Occipital lobe (tissue), 2 donors: ENCODE measurements around the gene MRPL36. TPM values are rescaled to one million over a fixed set of nuclear protein-coding genes. Genes with fewer than 3 reads are reported as not detected.

Source experiments
- DNase-seq: peaks from one replicate; lab custom pipeline; 2025; lab: John Stamatoyannopoulos, UW
- total RNA-seq: library from RNA; depleted of rRNA; stranded (reverse); fragments of >200 nt; gene quantifications from one replicate; pipeline ENCODE4 v1.2.3, GENCODE V29; 2014

MRPL36 gene
- total RNA-seq, 1 donor from 2014 or later: 20.0 TPM

DNA sequence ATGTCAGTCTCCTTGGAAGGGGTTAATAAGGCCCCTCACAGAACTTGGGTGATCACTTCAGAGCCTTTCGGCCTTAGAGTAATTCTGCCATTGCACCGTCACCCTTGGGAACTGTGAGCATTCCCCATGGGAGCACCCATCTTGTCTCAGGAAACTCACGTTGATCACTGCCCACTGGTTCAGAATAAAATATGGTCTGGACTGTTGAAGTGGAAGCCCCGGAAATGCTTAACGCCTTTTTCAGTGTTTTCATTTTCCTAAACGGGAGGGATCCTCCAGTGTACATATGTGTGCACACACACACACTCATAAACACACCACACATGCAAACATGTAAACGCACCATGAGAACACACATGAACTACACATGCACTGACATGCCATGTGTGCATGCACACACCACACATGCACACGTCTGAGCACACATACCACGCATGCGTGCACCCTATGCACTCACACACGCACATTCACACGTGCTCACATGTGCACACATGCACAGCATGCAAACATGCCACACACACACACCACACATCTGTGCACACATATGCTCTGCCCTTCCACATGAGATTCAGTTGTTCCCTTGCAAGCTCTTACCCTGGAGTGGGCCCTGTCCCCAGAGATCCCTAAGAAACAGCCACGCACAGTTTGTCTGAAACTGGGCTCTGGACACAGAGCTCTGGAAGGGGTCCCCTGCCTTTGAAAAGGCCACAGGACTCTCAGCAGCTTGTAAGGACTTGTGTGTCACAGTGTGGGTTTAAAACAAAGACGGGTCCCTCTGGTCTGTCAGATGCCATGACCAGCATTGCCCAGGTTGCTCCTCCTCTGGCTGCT lies 17.0 kb downstream of the MRPL36 start:
- no peak for DNase-seq

DNA sequence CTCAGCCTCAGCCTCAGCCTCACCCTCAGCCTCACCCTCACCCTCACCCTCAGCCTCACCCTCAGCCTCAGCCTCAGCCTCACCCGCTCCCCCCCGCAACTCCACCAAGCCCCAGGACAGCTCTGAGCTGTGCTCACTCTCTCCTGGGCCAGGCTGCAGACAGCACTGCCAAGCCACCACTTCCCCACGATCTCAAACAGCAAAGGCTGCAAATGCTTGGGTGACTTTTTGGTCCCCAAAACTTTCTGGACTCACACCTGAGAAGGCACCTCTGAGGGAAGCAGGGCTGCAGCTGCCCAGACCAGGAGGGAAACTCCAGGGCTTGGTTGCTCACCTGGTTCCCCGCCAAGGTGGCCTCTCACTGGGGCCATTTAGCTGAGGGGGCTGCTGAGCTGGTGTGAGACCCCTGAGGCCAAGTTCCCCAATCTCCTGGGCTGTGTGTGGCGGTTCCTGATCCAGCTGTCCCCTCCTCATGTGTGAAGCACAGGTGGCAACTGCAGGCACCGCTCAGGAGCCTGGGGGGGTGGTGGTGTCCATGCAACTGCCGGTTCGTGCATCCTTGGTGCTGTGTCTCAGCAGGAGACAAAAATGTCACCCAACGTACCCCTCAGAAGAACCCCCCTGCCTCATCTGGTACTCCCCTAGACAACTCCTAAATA lies 17.8 kb downstream of the MRPL36 start:
- no peak for DNase-seq

DNA sequence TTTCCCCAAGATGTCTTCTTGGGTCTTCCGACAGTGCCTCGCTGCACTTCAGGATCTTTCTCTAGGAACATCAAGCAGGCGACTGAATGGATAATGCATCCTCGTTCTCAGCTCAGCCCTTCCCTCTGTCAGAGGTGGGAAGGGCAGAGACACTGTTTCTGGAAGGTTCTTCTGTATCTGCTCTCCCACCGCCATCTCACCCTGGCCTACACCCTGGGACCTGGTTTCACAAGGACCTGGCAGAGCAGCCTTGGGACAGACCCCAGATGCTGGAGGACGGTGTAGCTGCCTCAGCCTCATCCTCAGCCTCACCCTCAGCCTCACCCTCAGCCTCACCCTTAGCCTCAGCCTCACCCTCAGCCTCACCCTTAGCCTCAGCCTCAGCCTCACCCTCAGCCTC lies 18.5 kb downstream of the MRPL36 start:
- DNase-seq: no peak

GRCh38 chr5:1780614-1780930 lies 19.1 kb downstream of the MRPL36 start:
- no peak for DNase-seq

- no peak for DNase-seq
Measured at GRCh38 chr5:1779782-1780613, 19.6 kb downstream of the MRPL36 start.

GRCh38 chr5:1779021-1779680 lies 20.5 kb downstream of the MRPL36 start:
- no peak for DNase-seq

DNA sequence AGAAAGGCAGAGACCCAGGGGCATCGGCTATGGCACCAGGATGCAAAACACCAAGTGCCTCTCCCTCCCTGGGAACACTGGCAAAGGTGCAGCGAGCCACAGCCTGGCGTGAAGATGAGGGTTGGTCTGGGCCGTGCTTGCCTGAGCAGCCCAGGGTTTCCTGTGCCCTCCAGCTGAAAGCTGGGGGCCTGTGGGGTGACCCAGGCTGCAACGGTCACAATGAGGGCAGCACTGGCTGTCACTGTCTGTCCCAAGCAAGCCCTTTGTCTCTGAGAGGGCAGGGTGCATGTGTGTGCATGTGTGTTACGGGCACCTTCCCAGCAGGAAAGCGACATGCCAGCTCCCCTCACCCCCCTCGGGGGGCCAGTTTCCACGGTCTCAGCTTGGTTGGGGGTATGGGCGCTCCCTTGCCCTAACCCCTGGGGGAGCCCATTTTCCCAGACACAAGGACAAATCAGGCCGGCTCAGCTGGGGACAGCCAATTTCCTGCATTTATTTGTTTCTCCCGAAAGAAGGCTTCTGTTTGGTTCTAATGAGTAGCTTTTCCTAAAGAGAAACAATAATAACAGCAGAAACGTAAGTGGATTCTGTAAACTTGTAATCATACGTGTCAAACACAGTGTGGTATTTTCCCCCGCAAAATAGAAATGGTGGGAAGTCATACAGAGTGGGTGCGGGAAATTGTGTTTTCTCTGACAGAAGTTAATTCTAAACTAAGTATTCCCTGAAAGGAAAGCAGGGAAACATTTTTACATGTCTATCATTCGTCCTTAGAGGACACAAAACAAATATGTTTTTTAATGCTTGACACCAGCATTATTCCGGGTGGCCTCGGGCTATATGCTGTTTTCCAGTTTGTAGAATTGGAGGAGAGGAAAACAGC lies 21.3 kb downstream of the MRPL36 start:
- DNase-seq: no peak

DNA sequence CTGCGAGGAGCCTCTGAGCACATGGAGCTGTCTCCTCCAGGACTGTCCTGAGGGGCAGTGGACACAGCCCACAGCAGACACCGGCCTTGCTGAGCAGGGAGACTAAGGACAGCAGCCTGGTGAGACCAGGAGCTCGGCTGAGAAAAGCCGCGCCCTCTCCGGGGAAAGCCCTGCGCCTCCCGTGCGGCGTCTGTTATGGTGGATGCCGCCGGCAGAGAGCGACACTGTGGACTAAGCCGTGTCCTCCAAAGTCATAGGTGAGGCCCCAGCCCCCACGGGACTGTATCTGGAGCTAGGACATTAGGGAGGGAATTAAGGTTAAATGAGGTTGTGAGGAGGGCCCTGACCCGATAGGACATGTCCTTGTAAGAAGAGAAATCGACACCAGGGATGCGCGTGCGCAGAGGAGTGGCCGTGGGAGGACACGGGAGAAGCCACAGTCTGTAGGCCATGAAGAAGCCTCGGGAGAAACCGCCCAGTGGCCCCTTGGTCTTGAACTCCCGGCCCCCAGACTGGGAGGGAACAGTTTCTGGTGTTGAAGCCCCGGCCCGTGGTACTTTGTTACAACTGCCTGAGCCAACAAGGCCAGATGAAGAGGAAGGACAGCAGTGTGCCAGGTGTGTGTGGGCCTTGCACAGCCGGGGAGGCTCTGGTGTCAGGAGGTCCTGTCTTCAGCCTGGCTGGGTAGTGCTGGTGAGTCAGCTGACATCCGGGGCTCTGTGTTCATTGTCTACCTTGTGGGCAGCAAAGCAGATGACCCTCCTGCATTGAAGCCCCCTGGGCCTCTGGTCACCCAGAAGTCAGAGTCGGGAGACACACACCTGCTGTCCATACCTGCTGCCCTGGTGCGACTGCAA lies 22.1 kb downstream of the MRPL36 start:
- DNase-seq: no peak

- DNase-seq: no peak
Measured at GRCh38 chr5:1776831-1777230, 22.8 kb downstream of the MRPL36 start.

DNA sequence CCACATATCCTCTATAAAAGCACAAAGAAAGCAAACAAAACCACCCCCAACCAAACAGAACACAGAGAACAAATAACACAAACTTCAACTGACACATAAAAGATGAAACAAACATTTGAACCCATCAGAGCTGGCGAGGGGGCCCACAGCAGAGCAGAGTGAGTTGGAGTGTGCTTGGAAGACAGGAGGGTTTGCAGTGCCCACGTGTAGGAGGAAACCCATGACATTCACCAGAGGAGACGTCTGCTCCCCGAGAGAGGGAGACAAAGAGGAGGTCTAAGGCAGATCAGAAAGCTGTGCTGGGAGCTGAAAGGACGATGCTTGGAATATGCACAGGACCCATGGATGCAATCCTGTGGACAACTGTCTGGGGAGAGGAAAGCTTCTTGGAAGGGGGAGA lies 27.0 kb downstream of the MRPL36 start:
- no peak for DNase-seq

DNA sequence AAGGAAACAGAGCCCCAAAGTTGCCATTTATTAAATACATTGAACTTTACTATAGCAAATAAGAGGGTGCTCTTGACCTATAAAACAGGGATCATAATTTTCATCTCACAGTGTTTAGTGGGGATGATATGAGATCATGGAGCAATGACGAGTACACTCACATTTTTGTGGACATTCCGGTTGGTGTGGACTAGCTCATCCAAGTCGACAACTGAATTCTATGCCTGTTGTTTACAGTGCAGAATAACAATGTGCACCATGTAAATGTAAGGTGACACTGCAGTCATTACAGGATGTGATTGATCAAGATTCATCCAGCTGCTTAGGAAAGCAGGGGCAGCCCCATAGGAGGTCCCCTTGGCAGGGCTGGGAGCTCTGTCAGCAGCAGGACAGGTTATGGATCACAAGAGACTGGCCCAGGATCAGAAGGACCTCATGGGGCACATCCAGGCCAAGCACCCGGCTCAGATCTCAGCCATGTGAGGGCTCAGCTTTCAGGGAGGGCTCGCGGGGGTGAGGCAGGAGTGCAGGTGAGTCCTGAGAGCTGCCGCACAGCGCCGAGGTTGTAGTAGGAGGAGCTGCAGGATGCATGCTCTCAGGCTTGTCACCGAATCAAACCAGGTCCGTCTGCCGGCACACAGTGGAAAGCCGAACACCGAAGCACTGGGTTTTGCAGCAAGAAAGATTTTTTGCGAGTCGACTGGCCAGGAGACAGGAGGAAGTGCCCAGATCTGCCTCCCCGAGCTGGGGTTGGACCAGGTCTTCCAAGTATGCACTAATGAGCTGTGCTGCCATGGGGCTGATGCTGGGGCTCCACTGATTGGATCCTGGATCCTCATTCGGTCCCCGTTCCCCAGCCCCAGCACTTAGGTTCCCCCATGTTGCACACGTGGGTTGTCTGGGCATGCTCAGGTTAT lies 28.2 kb downstream of the MRPL36 start:
- DNase-seq: no peak

GRCh38 chr5:1770443-1770802 lies 29.2 kb downstream of the MRPL36 start:
- no peak for DNase-seq

GRCh38 chr5:1769752-1770442 lies 29.7 kb downstream of the MRPL36 start:
- DNase-seq: no peak

DNA sequence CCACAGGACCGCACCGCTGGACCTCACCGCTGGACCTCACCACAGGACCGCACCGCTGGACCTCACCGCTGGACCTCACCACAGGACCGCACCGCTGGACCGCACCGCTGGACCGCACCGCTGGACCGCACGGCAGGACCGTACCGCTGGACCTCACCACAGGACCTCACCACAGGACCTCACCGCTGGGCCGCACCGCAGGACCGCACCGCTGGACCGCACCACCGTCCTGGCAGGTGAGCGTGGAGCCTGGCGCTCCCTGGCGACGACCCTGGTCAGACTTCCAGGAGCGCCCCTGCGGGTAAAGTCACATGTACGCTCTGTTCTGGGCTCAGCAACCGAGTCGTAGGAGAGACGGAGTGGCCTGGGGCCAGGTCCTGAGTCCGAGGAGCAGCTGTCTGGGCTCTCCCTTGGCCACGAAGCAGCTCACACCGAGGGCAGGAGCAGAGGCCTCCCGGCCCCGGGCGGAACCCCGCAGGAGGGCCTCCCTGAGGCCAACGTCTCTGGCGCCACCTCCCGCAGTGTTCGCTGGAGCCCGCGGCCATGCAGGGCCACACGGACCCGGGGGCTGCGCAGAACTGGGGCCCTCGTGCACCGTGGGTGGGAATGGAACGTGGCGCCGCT lies 30.5 kb downstream of the MRPL36 start:
- DNase-seq: no peak

DNA sequence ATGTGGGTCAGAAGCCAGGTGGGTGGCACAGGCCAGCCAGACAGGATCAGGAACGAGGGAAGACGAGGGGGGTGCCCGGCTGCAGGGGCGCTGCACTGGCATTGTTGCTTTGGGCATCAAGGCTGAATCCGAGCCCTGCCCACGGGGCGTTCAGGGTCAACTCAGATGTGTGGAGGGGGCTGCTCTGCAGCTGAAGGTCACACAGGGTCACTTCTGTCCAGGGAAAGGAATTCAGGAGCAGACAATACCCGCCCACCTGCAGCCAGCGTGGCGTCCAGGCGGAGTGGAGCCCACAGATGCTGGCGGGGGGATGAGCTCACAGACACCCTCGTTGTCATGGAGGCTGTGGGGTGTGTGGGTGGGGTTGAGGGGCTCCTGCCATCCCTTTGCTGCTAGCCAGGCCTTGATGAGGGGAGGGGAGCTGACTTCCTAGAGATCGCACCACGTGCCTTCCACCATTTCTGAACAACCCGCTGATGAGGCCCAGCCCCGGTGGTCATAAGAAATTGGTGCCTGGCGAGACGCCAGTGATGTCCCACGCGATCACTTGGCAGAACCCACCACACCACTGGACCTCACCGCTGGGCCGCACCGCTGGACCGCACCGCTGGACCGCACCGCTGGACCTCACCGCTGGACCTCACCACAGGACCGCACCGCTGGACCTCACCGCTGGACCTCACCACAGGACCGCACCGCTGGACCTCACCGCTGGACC lies 31.2 kb downstream of the MRPL36 start:
- no peak for DNase-seq

DNA sequence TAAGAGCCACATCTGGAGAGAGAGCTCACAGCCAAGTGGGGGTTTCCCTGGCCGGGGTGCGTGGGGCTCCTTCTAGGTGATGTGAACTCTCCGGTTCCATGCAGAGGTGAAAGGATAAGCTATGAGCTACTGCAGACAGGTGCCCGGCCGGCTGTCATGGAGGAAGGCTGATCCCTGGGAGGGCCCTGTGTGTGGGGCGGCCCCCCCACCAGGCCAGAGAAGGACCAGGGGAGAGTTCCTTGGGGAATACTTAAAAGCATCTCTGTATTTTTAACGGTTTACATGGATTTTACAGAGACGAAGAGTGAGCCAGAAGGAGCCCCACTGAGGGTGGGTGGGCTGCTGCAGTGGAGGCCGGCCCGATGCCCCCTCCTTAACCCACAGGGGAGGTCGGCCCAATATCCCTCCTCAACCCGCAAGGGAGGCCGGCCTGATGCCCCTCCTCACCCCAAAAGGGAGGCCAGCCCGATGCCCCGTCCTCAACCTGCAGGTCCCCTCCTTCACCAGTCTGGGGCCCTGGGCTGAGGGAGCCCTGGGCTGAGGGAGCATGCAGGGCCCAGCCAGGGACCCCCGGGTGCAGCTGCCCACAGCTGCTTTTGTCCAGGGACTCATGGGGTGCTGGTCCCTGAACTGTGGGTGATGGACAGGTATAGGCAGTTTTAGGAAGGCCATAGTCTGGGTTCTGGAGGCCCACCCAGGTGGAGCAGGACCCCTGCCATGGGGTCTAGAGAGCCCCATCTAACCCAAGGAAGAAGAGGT lies 31.9 kb downstream of the MRPL36 start:
- DNase-seq: no peak
